ENCODE data around the gene ZNRF2.

- TF ChIP-seq EZH2 (optimal IDR thresholded peaks at IDR 0.05; ENCODE audit: low read depth, low read length) (no peak), CTCF (IDR thresholded peaks at IDR 0.05; ENCODE audit: low read length) (no peak)
Observed at GRCh38 chr7:30366606-30367005, 82.2 kb downstream of the ZNRF2 start.
